GM12892 (cell line): Measurements from ENCODE around the gene DPCD.

Experiments used
- POLR2A ChIP-seq: IDR thresholded peaks from 2 replicates; pipeline ENCODE4 v1.6.1; 2011; ENCODE audit warnings: low read depth, low read length, control low read depth
- TAF1 ChIP-seq: IDR thresholded peaks from 2 replicates; pipeline ENCODE4 v1.6.1; 2011; ENCODE audit warnings: low read depth, mild to moderate bottlenecking, control low read depth, low read length, borderline replicate concordance

DNA sequence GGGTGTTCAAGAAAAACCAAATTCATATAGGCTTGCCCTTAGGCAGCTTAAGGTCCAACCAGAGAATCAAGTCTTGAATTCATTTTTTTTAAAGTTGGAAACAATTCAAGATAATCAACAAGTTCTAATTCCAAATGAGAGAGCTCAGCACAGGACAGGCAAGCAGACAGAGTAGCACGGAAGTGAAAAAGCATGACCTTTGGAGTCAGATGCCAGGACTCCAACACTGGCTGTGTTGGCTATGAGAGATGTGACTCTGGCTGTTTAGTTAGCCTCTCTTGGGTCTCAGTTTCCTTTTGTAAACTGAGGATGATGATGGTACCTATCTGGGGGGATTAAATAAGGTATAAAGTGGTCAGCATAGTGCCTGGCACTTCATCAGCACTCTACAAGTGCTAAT lies 57.5 kb downstream of the DPCD start:
- TF ChIP-seq POLR2A (no peak), TAF1 (no peak)
